HG03108 (cell line): ENCODE measurements around the gene FAM227A.
A peak's percentile ranks its signal among the peaks of the same experiment; 100 is the strongest.
"Not testable (repeated sequence)": the region's sequence is repeated elsewhere in the genome, so short reads cannot be mapped to it uniquely, and the experiment has no call there.

ENCODE experiments used
- ATAC-seq: cut with Tn5 transposase; IDR thresholded peaks from one replicate; pipeline ENCODE4 v1.9.1; 2021; ENCODE audit warnings: moderate library complexity; ENCODE audit not compliant: unreplicated experiment

Gene FAM227A

GRCh38 chr22:38674888-38675287 lies 18.7 kb upstream of the FAM227A start:
- no peak for ATAC-seq

- peak; percentile 46 for ATAC-seq
These were observed 1.1 kb upstream of the FAM227A start for GRCh38 chr22:38657045-38657909.

GRCh38 chr22:38655519-38656255 lies 505 bp downstream of the FAM227A start:
- peak; percentile 16 for ATAC-seq

DNA sequence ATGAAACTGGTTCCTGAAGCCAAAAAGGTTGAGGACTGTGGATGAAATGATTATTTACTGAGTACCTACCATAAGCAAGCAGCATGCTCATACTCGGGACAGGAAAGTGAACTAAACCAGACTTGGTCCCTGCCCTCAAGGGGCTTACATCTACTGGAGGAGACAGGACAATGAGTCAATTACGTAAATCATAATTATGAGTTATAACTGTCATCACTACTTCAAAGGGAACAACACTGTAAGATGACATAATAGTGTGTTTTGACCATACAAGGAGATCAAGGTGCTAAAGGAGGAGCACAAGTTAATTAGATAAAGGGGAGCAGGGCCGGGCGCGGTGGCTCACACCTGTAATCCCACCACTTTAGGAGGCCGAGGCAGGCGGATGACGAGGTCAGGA lies 2.5 kb downstream of the FAM227A start:
- ATAC-seq: no peak

GRCh38 chr22:38652859-38653258 lies 3.3 kb downstream of the FAM227A start:
- no peak for ATAC-seq

DNA sequence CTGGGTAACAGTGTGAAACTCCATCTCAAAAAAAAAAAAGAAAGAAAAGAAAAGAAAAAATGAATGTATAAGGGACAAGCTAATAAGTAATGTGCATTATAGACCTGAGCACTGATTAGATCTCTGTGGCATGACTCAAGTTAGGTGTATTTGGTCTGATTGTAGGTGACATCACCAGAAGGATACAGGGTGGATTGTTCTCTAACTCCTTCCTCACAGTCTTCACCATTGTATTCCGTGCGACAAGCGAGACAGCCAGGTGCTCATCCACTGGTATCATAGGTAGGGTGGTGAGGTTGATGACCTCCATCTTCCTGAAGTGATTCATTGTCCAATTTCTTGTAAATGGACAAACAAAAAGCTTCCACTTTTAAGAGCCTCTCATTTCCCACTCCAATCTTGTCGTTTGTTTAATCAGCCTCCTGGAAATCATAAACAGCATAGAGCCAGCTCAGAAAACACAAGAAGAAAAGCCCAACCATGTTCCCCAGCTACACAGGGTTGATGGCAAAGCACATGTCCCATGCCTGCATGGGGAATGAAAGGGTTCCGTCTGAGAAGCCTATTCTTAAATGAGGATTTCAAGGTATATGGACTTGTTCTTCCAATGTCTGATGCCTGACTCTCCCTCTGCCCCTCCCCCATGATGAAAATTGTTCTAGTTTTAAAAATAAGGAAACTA lies 6.2 kb downstream of the FAM227A start:
- no peak for ATAC-seq

DNA sequence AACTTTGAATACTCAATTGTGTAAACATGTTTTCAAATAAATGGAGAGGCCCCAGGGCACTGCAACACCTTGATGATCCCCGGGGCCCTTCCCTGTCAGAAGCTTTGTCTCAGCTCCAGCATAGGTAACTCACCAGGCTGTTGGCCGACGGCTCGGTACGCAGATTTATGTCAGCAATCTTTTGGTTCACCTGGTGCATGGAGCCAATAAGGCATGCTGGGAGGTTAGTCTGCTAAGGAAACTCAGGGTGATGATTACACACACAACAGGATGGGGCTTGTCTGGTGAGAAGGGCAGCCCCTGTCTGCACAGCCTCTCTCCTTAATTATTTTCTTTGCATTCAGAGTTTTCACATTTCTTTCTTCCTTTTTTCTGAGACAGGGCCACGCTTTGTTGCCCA lies 10.8 kb downstream of the FAM227A start:
- ATAC-seq: no peak

DNA sequence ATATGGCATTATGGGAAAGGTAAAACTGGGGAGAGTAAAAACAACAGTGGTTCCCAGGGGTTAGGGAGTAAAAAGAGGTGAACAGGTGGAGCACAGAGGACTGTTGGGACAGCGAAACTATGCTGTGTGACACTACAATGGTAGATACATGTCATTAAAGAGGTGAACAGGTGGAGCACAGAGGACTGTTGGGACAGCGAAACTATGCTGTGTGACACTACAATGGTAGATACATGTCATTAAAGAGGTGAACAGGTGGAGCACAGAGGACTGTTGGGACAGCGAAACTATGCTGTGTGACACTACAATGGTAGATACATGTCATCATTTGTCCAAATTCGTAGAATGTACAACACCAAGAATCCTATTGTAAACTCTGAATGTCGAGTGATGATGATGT lies 11.9 kb downstream of the FAM227A start:
- not testable (repeated sequence) for ATAC-seq

GRCh38 chr22:38641476-38642040 lies 14.6 kb downstream of the FAM227A start:
- no peak for ATAC-seq

- ATAC-seq: no peak
These were observed 17.5 kb downstream of the FAM227A start for GRCh38 chr22:38638728-38639127.

DNA sequence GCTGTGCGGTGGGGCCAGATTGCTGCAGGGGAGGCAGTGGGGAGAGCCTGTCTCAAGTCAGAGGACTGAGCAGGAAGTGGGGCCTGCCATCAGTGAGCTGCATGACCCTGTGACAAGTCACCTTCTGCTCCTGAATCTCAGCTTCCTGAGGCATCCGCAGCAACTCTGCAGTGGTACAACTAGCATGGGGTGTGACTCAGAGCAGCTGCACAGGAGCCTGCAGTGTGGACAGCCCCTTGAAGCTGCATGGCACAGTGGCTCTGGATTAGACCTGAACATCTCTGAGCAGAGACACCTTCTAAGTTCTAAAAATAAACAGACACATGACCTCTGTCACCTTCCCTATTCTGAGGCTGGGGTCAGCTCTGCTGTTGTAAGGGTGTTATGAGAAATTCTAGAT lies 18.0 kb downstream of the FAM227A start:
- no peak for ATAC-seq

GRCh38 chr22:38632528-38632927 lies 23.7 kb downstream of the FAM227A start:
- no peak for ATAC-seq

DNA sequence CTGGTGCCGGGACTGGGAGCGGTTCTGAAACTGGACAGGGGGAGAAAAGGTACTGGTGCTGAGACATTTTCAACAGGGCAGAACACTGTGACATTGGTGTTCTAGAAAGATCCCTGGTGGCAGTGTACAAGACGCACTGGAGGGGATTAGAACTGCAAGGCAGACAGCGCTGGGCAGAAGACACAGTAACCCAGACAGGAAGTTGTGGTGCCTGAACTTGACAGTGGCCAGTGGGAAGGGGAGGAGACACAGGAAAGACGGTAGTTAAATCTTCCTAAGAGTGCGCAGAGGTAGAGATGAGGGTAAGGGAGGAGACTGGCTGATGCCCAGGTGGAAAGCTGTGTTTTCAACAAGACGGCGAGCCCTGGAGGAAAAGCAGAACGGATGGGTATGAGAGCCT lies 24.5 kb downstream of the FAM227A start:
- no peak for ATAC-seq

- ATAC-seq: no peak
These were observed 27.1 kb downstream of the FAM227A start for GRCh38 chr22:38629108-38629507.

- no peak for ATAC-seq
These were observed 27.7 kb downstream of the FAM227A start for GRCh38 chr22:38628444-38628843.

DNA sequence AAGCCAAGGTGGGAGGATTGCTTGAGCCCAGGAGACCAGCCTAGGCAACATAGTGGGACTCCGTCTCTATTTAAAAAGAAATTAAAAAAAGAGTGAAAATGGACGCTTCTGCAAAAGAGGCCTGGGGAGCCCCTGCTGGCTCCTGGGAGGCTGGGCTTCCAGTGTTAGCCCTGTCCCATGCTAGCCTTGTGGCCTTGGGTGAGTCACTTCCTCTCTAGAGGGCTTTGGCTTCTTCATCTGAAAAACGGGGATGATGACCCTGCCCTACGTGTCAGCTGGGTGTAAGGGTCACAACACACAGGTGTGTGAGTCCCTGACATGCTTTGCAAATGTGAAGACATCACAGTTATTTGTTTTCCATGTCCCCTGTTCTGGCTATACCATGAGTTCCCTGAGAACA lies 32.8 kb downstream of the FAM227A start:
- ATAC-seq: no peak

GRCh38 chr22:38618682-38619081 lies 37.5 kb downstream of the FAM227A start:
- ATAC-seq: no peak

DNA sequence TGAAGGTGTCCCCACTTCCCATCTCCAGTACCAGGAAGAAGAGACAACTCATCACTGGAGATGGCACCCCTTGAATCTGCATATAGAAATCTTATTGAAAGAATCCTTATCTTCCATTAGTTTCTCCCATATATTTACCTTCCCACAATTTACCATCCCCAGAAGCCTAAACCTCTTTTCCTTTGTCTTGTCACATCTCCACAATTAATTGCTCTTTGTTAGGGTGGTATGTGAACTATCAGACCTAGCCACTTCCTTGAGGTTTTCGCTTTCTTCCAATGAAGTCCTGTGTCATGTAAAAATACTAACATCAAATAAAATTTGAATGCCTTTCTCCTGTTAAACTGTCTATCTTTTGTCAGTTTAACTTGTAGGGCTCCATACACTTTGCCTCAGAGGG lies 37.9 kb downstream of the FAM227A start:
- no peak for ATAC-seq

GRCh38 chr22:38615064-38615405 lies 41.2 kb downstream of the FAM227A start:
- not testable (repeated sequence) for ATAC-seq

- no peak for ATAC-seq
These were observed 41.7 kb downstream of the FAM227A start for GRCh38 chr22:38614332-38615063.

DNA sequence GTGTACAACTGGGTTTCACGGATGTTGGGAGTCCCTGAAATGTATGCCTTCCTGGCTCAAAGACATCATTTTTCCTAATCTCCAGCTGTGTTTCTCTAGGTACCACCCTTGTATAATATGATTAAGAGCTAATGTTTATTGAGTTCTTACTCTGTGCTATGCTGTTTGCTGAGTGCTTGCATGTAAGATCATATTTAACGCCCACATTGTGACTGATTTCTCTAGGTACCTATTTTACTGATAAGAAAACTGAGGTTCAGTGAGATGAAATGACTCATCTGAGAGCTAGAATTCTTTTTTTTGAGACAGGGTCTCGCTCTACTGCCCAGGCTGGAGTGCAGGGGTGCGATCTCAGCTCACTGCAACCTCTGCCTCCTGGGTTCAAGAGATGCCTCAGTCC lies 42.6 kb downstream of the FAM227A start:
- ATAC-seq: no peak
